Non-pigmented ciliary epithelial cell (primary cell): ENCODE measurements around the gene ZNF439.
"Not testable (repeated sequence)": the region's sequence is repeated elsewhere in the genome, so short reads cannot be mapped to it uniquely, and the experiment has no call there.

Source experiments
- DNase-seq: peaks from one replicate; pipeline ENCODE4 v3.0.0-alpha.2; 2010; ENCODE audit warnings: low read depth

ZNF439 gene

GRCh38 chr19:11868188-11868587, 19.7 kb downstream of the ZNF439 start:
- DNase-seq, result no peak

GRCh38 chr19:11872624-11873023, 24.1 kb downstream of the ZNF439 start:
- no peak for DNase-seq

GRCh38 chr19:11873762-11874161, 25.2 kb downstream of the ZNF439 start:
- no peak for DNase-seq

- DNase-seq, result not testable (repeated sequence)
Observed at GRCh38 chr19:11879687-11880266, 31.3 kb downstream of the ZNF439 start.

GRCh38 chr19:11880598-11880997, 32.1 kb downstream of the ZNF439 start:
- DNase-seq, result no peak

- DNase-seq, result no peak
Observed at GRCh38 chr19:11881151-11881800, 32.8 kb downstream of the ZNF439 start.

GRCh38 chr19:11882606-11883005, 34.1 kb downstream of the ZNF439 start:
- no peak for DNase-seq

GRCh38 chr19:11887234-11887610, 38.7 kb downstream of the ZNF439 start:
- DNase-seq, result no peak

GRCh38 chr19:11887611-11888531, 39.3 kb downstream of the ZNF439 start, which contains the start of gene ZNF69:
ZNF69 (plus strand) TSS chr19:11887782; CDS start chr19:11887924, 142 bp downstream.
- peak; percentile 32 for DNase-seq

GRCh38 chr19:11889901-11890300, 41.4 kb downstream of the ZNF439 start:
- DNase-seq, result not testable (repeated sequence)

- DNase-seq, result no peak
Observed at GRCh38 chr19:11890634-11891033, 42.1 kb downstream of the ZNF439 start.

GRCh38 chr19:11894851-11895250, 46.3 kb downstream of the ZNF439 start:
- no peak for DNase-seq

GRCh38 chr19:11902228-11902627, 53.7 kb downstream of the ZNF439 start:
- DNase-seq, result no peak

GRCh38 chr19:11905928-11906327, 57.4 kb downstream of the ZNF439 start:
- DNase-seq, result no peak

GRCh38 chr19:11911937-11912336, 63.4 kb downstream of the ZNF439 start:
- DNase-seq, result not testable (repeated sequence)

GRCh38 chr19:11914417-11915051, 66.0 kb downstream of the ZNF439 start:
- not testable (repeated sequence) for DNase-seq
